NCI-H748 (cell line): ENCODE results near the gene SEZ6L.

Experiments used
- DNase-seq: peaks from one replicate; lab custom pipeline; 2025; ENCODE audit not compliant: unreplicated experiment; lab: John Stamatoyannopoulos, UW

Gene SEZ6L

DNA sequence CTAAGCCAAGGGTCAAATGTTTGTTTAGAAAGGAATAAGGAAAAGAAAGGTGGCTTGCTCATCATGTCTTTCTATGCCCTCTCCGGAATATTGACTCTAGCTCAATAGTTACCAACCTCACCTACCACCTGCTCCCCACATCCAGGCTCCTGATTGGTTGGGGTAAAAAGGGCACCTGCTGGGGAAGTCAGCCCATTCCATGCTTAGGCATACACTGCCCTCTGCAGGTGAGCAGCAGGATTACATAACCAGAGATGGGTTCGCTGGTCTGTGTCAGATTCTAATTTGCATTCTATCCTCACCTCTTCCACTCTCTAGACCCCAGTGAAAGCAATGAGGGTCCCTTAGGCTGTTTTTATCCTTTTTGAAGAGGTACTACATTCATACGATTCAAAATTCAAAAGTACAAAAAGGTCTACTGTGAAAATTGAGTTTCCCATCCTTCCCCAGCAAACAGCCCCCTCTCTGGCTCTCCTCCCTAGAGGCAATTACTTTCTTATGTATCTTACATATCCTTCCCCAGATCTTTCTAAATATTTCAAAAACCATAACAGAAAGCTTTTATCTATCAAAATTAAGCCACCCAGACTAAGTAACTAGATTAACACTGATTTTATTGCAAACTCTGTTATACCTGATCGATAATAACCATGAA lies 161.8 kb downstream of the SEZ6L start:
- peak; percentile 93 for DNase-seq

DNA sequence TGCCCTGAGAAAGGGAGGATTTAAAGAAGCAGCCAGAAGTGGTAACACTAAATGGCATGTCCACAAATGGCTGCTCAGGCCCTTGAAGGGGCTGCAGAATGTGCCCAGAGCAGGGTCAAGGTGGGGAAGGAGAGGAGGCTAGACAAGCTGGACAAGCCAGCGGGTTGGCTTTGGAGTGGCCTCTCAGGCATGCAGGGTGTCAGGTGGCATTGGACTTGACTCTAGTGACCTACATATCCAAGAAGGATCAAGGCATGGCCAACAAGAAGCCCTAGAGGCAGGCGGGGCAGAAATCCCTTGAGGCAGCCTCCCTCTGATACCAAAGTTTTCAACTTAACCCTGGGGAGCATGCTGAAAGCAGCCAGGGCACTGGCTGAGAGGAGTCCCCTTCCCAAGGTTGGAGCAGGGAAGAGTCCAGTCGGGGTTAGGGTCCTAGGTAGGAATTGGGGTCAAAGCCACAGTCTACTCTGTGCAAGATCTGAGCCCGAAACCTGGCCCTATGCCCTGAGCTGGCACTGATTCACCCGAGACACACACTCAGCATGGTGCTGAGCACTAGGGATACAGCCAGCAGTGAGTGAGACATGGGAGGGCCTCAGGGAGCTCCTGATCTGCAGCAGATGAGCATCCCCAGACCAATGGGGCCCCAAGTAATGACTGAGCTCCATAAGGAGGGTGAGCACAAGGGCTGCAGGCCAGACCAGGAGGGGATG lies 164.0 kb downstream of the SEZ6L start:
- DNase-seq, result no peak

DNA sequence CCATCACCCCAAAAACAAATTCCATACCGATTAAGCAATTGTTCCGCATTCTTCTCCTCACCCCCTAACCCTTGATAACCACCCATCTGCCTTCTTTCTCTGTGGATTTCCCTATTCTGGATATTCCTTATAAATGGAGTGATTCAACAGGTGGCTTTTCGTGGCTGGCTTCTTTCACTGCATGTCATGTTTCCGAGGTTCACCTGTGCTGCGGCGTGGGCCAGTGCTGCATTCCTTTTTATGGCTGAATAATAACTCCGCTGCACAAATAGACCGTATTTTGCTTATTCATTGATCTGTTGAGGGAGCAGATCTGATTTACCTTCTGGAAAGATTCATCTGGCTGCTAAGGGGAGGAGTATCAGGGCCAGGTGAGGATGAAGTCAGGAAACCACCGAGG lies 165.0 kb downstream of the SEZ6L start:
- DNase-seq, result no peak

DNA sequence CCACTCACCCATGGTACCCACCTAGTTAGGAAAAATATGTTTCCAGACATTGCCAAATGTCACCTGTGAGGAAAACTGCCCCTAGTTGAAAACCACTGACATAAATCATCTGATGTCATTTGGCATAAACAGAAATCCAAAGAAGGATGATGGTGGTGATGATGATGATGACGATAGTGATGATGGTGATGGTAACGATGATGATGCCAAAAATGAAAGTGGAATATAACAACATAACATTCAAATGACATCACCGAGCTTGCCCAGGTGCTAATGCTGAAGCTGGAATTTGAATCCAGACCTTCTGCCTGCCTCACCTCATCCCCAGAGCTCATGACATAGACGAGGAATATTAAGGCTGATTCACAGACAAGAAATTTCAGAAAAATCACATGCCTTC lies 167.5 kb downstream of the SEZ6L start:
- no peak for DNase-seq

DNA sequence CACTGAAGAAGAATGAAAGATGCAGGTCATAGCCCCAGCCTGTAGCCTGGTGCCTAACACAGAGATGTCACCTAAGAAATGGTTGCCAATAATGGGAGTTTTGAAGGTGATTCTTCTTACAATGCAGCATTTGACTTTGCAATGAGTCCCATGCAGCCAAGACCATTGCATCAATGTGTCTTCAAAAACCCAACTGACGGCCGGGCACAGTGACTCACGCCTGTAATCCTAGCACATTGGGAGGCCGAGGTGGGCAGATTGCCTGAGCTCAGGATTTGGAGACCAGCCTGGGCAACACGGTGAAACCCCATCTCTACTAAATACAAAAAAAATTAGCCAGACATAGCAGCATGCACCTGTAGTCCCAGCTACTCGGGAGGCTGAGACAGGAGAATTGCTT lies 170.5 kb downstream of the SEZ6L start:
- no peak for DNase-seq

DNA sequence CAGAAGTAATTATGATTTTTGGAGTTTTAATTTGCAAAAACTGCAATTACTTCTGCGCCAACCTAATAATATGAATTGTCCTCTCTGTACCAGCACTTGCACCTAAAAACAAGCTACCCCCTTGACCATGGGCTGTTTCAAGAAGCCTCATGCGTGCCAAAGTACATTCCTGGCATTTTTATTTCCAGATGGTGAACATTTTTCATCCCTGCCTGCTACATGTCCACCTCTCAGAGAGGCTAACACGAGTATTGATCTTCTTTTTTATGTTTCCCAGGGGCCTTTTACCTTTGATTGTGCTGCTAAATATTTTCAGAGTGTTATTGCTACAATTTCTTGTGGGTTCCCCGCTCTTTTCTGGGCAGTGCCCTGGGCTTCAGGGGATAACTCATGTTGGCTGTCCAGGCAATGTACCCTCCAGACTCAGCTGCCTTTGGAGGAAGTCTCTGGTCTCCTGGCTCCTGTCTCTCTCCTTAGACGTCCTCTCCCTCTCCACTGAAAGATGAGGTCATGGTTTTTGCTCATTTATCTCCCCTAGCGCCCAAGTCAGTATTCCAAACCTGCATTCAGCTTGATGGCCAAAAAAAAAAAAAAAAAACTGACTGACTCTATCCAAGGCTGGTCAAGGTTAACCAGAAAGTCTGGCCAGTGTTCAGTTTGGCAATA lies 173.6 kb downstream of the SEZ6L start:
- no peak for DNase-seq

DNA sequence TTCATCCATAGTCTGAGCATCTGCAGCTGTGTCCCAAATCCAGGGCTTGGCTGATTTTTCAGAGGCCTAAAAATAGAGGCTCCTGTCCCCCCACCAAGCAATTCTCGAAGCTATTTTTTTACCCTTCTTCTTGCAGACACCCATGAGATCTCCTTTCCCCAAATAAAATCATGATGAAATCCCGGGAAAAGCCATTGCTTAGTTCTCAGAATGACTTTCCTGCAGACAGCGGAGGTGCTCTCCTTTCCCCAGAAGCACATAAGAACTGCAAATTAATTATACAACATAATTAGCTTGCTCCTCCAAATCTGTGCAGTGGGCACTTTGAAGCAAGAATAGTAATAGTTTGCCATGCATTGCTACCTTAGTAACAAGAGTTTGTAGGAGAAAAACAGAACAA lies 176.2 kb downstream of the SEZ6L start:
- no peak for DNase-seq

DNA sequence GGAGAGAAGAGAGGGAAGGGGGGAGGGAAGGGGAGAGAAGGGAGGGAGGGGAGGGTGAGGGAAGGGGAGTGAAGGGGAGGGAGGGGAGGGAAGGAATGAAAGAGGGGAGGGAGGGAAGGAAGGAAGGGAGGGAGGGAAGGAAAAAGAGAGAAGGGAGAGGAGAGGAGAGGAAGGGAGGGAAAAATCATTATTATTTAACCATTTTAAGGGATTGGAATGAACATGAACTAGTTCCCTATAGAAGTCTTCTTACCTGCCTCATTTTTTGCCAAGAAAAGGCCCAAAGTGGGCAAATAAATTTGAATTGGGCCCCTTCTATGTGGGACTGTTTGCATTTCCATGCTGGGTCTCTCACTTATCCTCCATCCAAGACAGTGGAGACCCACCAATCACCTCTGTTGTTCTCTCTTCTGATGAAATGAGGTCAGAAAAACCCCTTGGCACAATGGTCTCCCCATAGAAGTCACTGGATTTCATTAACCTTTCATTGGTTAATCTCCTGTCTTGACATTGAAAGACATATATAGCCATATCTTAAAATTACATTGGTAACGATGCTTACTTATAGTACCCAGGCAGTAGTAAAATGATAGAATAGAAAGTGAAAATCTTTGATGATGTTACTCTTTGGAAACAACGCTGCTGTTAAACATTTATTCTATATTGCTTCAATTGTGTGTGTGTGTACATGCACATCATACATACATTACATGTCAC lies 179.7 kb downstream of the SEZ6L start:
- DNase-seq, result no peak

DNA sequence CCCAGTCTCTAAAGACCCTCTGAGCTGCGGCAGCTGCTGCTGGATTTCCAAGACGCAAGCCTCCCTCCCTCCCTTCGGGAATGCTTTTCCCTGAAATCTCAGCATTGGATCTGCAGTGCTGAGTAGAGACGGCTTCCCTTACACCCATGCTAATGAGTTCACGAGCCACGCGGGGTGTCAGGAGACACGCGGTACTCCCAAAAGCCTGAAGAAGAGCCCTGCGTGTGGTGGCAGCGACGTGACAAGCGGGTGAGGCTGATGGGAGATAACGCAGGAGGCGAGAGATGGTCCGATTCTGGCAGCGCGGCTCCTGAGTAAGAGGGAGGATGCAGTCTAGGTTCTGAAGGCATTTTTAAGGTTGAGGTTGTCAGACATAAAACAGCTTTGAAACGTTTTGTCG lies 185.4 kb downstream of the SEZ6L start:
- no peak for DNase-seq

DNA sequence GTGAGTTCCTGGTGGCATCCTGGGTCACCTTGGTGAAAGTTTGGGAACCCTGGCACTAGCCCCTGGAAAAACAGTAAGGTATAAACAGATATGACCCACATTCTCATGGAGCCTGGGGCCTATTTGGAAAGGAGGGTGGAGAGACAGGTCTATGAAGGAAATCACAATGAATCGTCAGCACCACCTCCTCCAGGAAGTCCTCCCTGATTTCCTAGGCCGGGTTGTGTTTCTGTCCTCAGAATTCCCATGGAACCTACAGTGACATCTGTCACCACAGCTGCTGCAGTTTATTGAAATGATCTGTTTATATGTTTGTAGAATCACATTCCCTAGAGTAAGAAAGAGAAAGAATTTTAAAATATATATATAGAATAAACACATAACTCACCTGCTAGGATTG lies 188.0 kb downstream of the SEZ6L start:
- no peak for DNase-seq

DNA sequence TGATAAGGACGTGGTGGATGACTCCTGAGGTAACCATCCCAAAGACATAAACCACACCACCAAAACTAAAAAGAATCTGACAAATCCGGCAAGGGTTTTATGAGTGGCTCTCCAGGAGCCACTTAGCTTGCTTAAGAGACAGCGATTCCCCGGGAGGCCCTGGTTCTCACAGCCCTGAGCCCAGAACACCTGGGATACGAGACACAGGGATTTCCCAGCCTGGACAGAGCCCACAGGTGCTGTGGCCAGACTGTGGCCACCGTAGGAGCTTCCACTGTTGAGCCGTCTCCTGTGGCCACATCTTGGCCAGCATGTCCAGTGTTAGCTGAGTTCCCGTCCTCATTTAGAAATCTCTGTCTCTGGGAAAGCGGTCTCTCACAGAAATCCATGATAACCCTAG lies 188.6 kb downstream of the SEZ6L start:
- DNase-seq, result no peak

DNA sequence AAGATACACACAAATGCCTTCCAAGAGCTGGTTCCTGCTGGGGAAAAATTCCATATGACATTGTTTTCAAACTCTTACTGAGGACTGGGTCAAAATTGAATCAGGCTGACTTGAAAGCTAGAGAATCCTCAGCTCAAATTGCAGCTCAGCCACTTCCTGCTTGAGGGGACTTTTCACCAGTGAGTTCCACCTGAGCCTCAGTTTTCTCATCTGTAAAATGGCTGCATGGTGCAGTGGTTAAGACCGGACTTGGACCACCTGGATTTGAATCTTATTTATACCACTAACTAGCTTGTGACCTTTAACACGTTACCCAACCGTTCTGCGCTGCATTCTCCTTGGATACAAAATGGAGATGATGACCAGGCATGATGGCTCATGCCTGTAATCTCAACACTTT lies 189.9 kb downstream of the SEZ6L start:
- no peak for DNase-seq

DNA sequence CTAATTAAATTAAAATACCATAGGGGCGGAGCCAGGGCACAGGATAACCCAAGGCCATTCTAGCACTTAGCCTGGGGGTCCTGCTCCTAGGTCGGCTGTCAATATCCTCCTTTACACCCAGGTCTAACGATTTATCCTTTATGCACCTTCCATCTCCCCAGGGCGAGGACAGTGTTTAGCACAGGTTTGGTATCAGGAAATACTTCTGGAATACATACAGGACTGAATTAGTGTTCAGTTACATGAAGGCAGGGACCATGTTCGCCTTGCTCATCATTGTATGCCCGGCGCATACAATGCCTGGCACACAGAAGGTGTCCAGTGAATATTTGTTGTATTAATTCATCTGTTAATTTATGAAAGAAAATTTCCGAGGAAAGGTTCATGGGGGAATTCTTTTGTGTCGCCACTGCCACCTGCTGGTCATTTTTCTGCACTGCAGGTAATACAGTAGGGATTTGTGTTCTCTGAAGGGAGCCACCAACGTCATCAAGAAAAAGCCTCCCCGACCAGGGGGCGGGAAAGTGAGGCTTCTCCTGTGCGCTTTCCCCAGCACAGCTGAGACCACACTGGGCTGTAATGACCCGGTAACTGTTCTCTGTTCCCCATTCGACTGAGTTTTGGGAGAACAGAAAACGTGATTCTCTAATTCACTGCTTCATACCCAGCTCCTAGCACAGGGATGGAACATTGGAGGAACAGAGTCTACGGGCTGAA lies 191.1 kb downstream of the SEZ6L start:
- DNase-seq, result peak; percentile 77

DNA sequence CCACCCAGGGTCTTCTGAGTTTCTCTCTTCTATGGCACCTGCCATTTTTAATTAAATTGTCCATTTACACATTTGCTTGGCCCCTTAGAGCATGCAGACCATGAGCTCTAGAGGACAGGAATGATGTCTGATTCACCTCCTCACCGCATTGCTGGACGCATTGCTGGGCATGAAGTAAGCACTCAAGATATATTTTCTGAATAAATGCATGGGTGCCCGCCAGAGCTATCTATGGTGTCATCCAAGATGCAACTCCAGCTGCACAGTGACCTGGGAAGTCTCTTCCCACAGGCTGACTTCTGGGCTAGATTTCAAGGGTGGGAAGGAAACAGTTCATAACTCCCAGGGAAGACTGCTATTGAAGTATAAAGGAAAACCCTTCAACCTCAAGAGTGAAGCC lies 193.2 kb downstream of the SEZ6L start:
- no peak for DNase-seq

DNA sequence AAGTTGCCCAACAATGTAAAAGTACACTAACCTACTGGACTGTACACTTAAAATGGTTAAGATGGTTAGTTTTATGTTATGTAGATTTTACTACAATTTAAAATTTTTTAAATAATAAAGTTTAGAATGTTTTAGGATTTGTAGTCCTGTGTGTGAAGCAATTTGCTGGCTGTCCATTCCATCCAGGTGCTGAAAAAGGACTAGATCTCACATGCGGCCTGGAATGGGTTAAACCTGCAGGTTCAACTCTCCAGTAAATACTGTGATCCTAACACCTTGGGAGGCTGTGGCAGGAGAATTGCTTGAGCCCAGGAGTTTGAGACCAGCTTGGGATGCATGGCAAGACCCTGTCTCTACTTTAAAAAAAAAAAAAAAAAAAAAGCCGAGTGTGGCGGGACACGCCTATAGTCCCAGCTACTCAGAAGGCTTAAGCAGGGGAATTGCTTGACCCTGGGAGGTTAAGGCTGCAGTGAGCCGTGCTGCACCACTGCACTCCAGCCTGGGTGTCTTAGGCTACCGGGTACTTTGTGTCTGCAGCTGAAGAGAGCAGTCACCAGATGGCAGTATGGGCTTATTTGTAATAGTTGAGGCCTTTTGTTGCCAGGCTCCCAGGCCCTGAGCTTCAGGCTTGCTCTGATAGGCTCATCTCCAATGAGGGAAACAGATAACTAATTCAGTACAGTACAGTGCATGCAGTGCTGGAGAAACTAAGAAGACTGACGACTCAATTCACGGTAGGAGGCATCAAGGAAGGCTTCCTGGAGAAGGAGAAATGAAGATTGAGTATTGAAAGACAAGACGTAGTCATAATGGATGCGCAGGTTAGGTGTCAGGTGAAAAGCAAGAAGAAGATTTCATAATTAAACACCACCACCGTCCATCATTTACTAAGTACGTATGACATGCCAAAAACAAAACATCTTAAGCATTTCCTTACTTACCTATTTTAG lies 195.1 kb downstream of the SEZ6L start:
- peak; percentile 80 for DNase-seq

DNA sequence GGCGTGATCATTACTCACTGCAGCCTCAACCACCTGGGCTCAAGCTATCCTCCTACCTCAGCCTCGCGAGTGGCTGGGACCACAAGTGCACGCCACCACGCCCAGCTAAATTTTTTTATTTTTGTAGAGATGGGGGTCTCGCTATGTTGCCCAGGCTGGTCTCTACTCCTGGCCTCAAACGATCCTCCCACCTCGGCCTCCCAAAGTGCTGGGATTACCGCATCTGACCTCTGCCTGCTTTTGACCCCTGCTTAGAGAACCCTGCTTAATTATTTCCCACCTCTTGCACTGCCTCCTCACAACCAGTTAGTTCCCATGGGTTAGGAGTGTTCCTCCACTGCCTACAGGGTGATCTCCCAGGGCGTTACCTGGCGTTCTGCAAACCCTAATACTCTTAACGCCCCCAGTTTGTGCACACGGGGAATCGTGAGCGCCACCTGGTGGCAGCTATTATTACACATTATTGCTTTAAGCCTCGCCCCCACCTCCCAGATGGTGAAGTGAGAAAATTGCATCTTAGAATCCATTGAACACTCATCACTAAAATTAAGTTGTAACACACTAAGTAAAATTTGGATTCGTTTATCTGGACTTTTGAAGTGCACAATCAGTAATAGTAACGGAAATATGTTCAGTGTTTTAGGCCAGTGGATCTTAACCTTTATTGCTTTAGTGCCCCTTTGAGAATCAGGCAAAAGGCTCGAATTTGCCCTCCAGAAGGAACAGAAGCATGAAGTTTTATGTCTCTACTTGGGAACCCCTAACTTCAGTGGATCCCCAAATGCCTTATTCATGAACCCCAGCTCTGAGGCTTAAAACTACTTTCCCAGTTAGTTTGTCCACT lies 198.4 kb downstream of the SEZ6L start:
- DNase-seq, result peak; percentile 52

DNA sequence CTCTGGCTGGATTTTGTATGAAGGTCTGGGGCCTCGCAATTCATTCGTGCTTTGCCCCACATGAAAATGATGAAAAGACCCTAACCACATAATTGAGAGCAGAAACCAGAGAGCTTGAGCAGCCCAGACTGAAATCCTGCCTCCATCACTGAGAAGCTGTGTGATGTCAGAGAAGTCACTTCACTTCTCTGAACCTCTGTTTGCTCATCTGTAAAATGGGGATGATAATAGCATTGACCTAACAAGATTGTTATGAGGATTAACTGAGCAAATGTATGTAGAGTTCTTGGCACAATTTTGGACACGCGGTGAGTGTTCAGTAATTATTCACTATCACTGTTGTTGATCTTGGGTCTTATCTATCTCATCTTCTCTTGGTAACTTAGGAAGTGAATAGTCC lies 203.6 kb downstream of the SEZ6L start:
- no peak for DNase-seq

DNA sequence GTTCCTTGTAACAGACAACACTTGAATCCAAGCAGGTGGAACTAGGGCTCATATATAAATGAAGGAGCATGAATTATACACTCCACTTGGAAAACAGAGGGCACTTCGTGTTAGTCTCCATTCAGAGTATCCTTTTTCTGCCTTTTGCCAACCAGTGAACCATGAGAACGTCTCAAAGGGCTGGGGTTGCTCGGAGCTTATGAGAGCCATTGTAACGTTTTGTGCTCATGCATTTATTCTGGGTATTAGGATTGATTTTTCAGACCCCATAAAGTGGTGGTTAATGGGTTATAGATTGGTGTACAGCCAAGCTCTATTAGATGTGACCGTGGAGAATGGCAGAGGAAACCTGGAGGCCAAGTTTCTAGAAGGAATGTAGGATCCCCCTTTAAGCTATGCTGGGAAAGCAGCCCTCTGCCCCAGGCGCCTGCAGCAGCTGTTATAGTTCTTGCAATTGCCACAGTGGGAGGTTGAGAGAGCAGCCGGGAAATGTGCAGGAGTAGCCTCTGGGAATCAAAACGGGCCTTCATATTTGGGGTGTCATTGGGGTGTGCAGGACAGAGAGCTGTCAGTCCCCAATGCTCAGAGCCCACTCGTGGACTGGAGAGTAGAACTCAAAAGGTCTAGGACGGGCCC lies 205.2 kb downstream of the SEZ6L start:
- no peak for DNase-seq
